K562 (cell line): Measurements from ENCODE around the gene BHLHE40. TPM values are rescaled to one million over a fixed set of nuclear protein-coding genes. Genes with fewer than 3 reads are reported as not detected.
A peak's percentile ranks its signal among the peaks of the same experiment; 100 is the strongest.

Experiments
- ADNP ChIP-seq: fragments of 200-800 bp; sonication (Bioruptor generic); IDR thresholded peaks from 2 replicates; pipeline ENCODE4 v1.6.1; 2016; ENCODE audit warnings: missing genetic modification characterization, missing compliant biosample characterization
- ETS2 ChIP-seq: IDR thresholded peaks from 2 replicates; pipeline ENCODE4 v1.6.1; 2016; ENCODE audit warnings: borderline replicate concordance, missing genetic modification characterization, mild to moderate bottlenecking, moderate library complexity, missing compliant biosample characterization; ENCODE audit not compliant: poor library complexity, severe bottlenecking
- GTF2F1 ChIP-seq: IDR thresholded peaks from 2 replicates; pipeline ENCODE4 v1.6.1; 2011; ENCODE audit warnings: low read depth, low read length, improper control_type of control experiment
- KLF6 ChIP-seq: fragments of 250-450 bp; sonication (Bioruptor Pico); IDR thresholded peaks from 2 replicates; pipeline ENCODE4 v1.4.0; 2020; ENCODE audit warnings: mild to moderate bottlenecking, moderate library complexity, borderline replicate concordance
- NEUROD1 ChIP-seq: fragments of 150-350 bp; IDR thresholded peaks from 2 replicates; pipeline ENCODE4 v1.6.1; 2014; ENCODE audit warnings: borderline replicate concordance, low read length, low read depth; ENCODE audit not compliant: partially characterized antibody
- PTRF ChIP-seq: fragments of 450-650 bp; IDR thresholded peaks from 2 replicates; pipeline ENCODE4 v1.6.1; 2016; ENCODE audit warnings: mild to moderate bottlenecking, missing genetic modification characterization, missing compliant biosample characterization
- PURB ChIP-seq: sonication (generic); formaldehyde crosslinking; IDR thresholded peaks from 2 replicates; pipeline ENCODE4 v1.9.0; 2021; ENCODE audit warnings: low read depth, mild to moderate bottlenecking, missing genetic modification reagents
- RBM14 ChIP-seq: fragments of 200-400 bp; formaldehyde crosslinking; IDR thresholded peaks from 2 replicates; pipeline ENCODE4 v1.6.1; 2018; ENCODE audit warnings: low read depth, mild to moderate bottlenecking, low read length, moderate library complexity, borderline replicate concordance; ENCODE audit not compliant: insufficient read depth
- TRIM28 ChIP-seq: fragments of 450-650 bp; IDR thresholded peaks from 2 replicates; pipeline ENCODE4 v1.6.1; 2017
- ZBED1 ChIP-seq: IDR thresholded peaks from 2 replicates; pipeline ENCODE4 v1.6.1; 2014
- ZFP30 ChIP-seq: fragments of 250-450 bp; sonication (Bioruptor Pico); IDR thresholded peaks from 2 replicates; pipeline ENCODE4 v1.8.0; 2022; ENCODE audit warnings: moderate library complexity, mild to moderate bottlenecking, inconsistent platforms, borderline replicate concordance
- ZKSCAN8 ChIP-seq: fragments of 200-800 bp; sonication (Bioruptor generic); IDR thresholded peaks from 2 replicates; pipeline ENCODE4 v1.6.1; 2016; ENCODE audit warnings: missing genetic modification characterization, missing compliant biosample characterization
- polyA plus RNA-seq, 8 experiments: library from polyadenylated mRNA; depleted of rRNA in 4 of 8; stranded (reverse) in 5 of 8; unstranded in 3 of 8; fragments of >200 nt; fragmentation: Nextera tagmentation in 2 of 8; fragmentation: Illumina TruSeq in 1 of 8; extraction: Ambion mirVana in 2 of 8; extraction: Trizol in 1 of 8; gene quantifications; 2 replicates each; pipeline versions ENCODE4 v1.2.1 to v1.2.3, GENCODE V29; 2011 to 2014; ENCODE audit warnings: inconsistent platforms in 1 of 8, missing spikeins in 1 of 8
- total RNA-seq, 7 experiments: library from RNA; depleted of rRNA in 6 of 7; stranded (reverse); fragments of >200 nt in 6 of 7; fragmentation: Illumina TruSeq in 2 of 7; extraction: Trizol in 2 of 7; gene quantifications; 2 replicates each; pipeline versions ENCODE4 v1.2.1 to v1.2.3, GENCODE V29; 2011 to 2021; ENCODE audit warnings: low replicate concordance in 1 of 7
- TF ChIP-seq, protein P1 (sequence below): fragments of 450-650 bp; conservative IDR thresholded peaks from 2 replicates; pipeline ENCODE4 v1.6.1; 2016; ENCODE audit warnings: missing genetic modification characterization, low read depth, mild to moderate bottlenecking, control low read depth, missing compliant biosample characterization
- TF ChIP-seq, protein P2 (sequence below), 2 experiments: fragments of 450-650 bp; IDR thresholded peaks; 2 replicates each; pipeline ENCODE4 v1.6.1; 2016; ENCODE audit warnings: mild to moderate bottlenecking in 2 of 2, borderline replicate concordance in 1 of 2, low read depth in 1 of 2, moderate library complexity in 1 of 2
- TF ChIP-seq, protein P3 (sequence below): fragments of 250-450 bp; sonication (Bioruptor Pico); IDR thresholded peaks from 2 replicates; pipeline ENCODE4 v1.4.0; 2020; ENCODE audit warnings: mild to moderate bottlenecking, moderate library complexity

The BHLHE40 gene
- total and polyA plus RNA-seq, 9 of the 15 experiments (the other 6 are each of a cell fraction or from before 2014, with no cell fraction given) = 12.0 to 83.9 (median 31.4) TPM

DNA sequence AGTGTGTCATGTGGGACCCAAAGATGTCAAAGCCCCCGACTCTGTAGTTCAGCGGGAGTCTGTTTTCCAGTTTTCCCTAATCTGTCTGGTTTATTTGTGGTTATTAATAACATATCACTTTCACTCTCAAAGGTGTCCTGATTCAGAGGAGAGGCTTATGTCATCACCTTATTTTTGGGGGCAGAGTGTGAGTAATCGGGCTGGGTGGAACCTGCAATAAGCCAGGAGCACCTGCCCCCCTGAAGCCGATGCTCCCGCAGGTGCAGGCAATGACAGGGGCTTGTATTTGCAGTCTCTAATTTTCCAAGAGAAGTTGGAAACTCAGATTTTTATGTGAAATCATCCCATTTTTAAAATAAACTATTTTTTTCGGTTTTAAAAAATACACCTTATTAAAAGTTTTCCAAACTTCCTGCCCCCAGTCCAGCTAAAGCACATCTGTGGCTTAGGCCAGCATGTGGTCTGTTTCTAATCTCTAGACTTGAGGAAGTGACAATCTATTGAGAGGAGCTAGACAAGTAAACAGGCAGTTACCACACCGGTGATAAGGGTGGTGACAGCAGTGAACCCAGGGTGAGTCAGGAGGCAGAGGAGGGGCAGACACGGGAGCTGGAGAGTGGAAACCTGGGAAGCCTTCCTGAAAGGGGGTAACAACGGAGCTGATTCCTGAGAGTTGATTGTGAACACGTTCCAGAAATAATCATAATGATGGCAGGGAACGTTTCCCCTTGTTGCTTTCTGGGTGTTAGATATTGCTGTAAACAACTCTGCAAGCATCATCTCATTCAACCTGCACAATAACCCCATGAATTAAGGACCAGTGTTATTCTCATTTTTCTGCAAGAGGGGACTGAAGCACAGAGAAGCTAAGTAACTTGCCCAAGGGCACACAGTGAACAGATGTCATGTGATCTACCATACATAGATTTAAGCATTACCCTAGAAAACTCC is 37.2 kb downstream of the BHLHE40 start (continued):
- TF ChIP-seq, protein P1, sequence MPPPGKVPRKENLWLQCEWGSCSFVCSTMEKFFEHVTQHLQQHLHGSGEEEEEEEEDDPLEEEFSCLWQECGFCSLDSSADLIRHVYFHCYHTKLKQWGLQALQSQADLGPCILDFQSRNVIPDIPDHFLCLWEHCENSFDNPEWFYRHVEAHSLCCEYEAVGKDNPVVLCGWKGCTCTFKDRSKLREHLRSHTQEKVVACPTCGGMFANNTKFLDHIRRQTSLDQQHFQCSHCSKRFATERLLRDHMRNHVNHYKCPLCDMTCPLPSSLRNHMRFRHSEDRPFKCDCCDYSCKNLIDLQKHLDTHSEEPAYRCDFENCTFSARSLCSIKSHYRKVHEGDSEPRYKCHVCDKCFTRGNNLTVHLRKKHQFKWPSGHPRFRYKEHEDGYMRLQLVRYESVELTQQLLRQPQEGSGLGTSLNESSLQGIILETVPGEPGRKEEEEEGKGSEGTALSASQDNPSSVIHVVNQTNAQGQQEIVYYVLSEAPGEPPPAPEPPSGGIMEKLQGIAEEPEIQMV = no peak
- TF ChIP-seq ADNP (tag) = no peak
- peak; percentile 88 for TF ChIP-seq ZKSCAN8 (CRISPR knock-in tag)
- TF ChIP-seq ETS2 (tag) = no peak
- TF ChIP-seq PURB (CRISPR knock-in tag) = no peak
- TF ChIP-seq, protein P2, sequence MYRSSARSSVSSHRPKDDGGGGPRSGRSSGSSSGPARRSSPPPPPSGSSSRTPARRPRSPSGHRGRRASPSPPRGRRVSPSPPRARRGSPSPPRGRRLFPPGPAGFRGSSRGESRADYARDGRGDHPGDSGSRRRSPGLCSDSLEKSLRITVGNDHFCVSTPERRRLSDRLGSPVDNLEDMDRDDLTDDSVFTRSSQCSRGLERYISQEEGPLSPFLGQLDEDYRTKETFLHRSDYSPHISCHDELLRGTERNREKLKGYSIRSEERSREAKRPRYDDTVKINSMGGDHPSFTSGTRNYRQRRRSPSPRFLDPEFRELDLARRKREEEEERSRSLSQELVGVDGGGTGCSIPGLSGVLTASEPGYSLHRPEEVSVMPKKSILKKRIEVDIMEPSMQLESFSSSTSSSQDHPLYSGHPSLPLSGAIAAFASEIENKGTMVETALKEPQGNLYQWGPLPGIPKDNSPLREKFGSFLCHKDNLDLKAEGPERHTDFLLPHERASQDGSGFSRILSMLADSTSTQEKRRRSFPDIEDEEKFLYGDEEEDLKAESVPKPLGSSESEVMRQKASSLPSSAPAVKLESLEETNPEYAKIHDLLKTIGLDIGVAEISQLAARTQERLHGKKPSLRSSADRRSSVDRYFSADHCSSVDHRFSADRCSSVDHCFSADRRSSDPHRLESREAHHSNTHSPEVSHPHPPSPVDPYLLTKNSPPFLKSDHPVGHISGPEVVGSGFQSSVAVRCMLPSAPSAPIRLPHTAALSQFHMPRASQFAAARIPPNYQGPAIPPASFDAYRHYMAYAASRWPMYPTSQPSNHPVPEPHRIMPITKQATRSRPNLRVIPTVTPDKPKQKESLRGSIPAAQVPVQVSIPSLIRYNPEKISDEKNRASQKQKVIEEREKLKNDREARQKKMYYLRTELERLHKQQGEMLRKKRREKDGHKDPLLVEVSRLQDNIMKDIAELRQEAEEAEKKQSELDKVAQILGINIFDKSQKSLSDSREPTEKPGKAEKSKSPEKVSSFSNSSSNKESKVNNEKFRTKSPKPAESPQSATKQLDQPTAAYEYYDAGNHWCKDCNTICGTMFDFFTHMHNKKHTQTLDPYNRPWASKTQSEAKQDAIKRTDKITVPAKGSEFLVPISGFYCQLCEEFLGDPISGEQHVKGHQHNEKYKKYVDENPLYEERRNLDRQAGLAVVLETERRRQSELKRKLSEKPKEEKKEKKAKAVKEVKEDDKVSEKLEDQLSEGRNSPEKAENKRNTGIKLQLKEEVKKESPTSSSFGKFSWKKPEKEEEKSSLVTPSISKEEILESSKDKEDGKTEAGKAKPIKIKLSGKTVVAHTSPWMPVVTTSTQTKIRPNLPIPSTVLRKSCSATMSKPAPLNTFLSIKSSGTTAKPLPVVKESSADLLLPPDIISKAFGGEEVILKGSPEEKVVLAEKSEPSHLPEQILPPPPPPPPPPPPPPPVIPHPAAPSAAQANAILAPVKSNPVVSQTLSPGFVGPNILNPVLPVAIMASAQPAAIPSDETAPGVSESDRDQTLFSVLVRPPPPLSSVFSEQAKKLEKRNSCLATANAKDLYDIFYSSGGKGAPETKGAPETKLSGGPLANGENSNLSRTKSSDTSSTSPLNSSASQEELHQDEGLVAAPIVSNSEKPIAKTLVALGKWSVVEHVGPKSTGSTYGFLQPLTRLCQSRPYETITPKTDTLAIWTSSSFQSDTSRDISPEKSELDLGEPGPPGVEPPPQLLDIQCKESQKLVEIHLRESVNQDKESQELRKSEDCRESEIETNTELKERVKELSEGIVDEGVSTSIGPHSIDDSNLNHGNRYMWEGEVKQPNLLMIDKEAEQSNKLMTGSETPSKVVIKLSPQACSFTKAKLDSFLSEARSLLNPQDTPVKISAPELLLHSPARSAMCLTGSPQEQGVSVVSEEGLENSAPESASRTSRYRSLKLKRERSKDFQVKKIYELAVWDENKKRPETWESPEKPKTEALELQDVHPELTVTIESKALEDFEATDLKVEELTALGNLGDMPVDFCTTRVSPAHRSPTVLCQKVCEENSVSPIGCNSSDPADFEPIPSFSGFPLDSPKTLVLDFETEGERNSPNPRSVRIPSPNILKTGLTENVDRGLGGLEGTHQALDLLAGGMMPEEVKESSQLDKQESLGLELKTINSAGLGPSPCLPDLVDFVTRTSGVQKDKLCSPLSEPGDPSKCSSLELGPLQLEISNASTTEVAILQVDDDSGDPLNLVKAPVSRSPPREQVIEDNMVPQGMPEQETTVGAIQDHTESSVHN (IDR thresholded peaks at IDR 0.05; ENCODE audit: borderline replicate concordance in 1 of 2, low read depth in 1 of 2) = peak in 1 of 2 experiments; percentile 95; a peak in 2 of 4 replicates
- TF ChIP-seq NEUROD1 = peak; percentile 93
- TF ChIP-seq PTRF = no peak
- TF ChIP-seq ZBED1 = peak; percentile 88
- TF ChIP-seq, protein P3, sequence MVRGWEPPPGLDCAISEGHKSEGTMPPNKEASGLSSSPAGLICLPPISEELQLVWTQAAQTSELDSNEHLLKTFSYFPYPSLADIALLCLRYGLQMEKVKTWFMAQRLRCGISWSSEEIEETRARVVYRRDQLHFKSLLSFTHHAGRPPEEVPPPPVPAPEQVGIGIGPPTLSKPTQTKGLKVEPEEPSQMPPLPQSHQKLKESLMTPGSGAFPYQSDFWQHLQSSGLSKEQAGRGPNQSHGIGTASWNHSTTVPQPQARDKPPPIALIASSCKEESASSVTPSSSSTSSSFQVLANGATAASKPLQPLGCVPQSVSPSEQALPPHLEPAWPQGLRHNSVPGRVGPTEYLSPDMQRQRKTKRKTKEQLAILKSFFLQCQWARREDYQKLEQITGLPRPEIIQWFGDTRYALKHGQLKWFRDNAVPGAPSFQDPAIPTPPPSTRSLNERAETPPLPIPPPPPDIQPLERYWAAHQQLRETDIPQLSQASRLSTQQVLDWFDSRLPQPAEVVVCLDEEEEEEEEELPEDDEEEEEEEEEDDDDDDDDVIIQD = peak; percentile 78; the same call in 1 of the 2 replicates
- no peak for TF ChIP-seq RBM14
- TF ChIP-seq KLF6 (CRISPR knock-in tag) = no peak
- TF ChIP-seq GTF2F1 = no peak
- peak; percentile 66; the same call in 1 of the 2 replicates for TF ChIP-seq TRIM28
- no peak for TF ChIP-seq ZFP30 (CRISPR knock-in tag)
